ENCODE measurements around the gene ST3GAL4.
"Not testable (repeated sequence)": the region's sequence is repeated elsewhere in the genome, so short reads cannot be mapped to it uniquely, and the experiment has no call there.

ST3GAL4 gene

GRCh38 chr11:126355324-126355925 lies at the start of gene ST3GAL4:
Gene ST3GAL4, plus strand, starts transcription at chr11:126355686. Its CDS starts 50,470 bp downstream, at chr11:126406156.
- TF ChIP-seq CTCF (IDR thresholded peaks at IDR 0.05; ENCODE audit: control insufficient read depth, insufficient read depth, low read depth, low read length, missing control alignments), result no peak
- H3K4me3 ChIP-seq (ENCODE audit: control insufficient read depth, low read depth, low read length), result peak within 1 kb of the TSS; percentile 84
- DNase-seq (ENCODE audit: low read depth), result no peak

GRCh38 chr11:126305699-126306098 lies 49.8 kb upstream of the ST3GAL4 start:
- no peak for TF ChIP-seq CTCF (IDR thresholded peaks at IDR 0.05; ENCODE audit: control insufficient read depth, insufficient read depth, low read depth, low read length, missing control alignments)
- DNase-seq (ENCODE audit: low read depth), result no peak
- H3K4me3 ChIP-seq (ENCODE audit: control insufficient read depth, low read depth, low read length), result no peak overlapping the region

GRCh38 chr11:126307706-126308105 lies 47.8 kb upstream of the ST3GAL4 start:
- H3K4me3 ChIP-seq (ENCODE audit: control insufficient read depth, low read depth, low read length), result no peak overlapping the region
- DNase-seq (ENCODE audit: low read depth), result no peak
- TF ChIP-seq CTCF (IDR thresholded peaks at IDR 0.05; ENCODE audit: control insufficient read depth, insufficient read depth, low read depth, low read length, missing control alignments), result peak; percentile 67

GRCh38 chr11:126308271-126308671 lies 47.2 kb upstream of the ST3GAL4 start:
- no peak overlapping the region for H3K4me3 ChIP-seq (ENCODE audit: control insufficient read depth, low read depth, low read length)
- DNase-seq (ENCODE audit: low read depth), result no peak
- TF ChIP-seq CTCF (IDR thresholded peaks at IDR 0.05; ENCODE audit: control insufficient read depth, insufficient read depth, low read depth, low read length, missing control alignments), result no peak

GRCh38 chr11:126308771-126309170 lies 46.7 kb upstream of the ST3GAL4 start:
- not testable (repeated sequence) for H3K4me3 ChIP-seq (ENCODE audit: control insufficient read depth, low read depth, low read length); DNase-seq (ENCODE audit: low read depth)

- DNase-seq (ENCODE audit: low read depth), result no peak
- TF ChIP-seq CTCF (IDR thresholded peaks at IDR 0.05; ENCODE audit: control insufficient read depth, insufficient read depth, low read depth, low read length, missing control alignments), result peak; percentile 89
- no peak overlapping the region for H3K4me3 ChIP-seq (ENCODE audit: control insufficient read depth, low read depth, low read length)
Observed at GRCh38 chr11:126310200-126310991, 45.1 kb upstream of the ST3GAL4 start.

GRCh38 chr11:126310992-126311310 lies 44.5 kb upstream of the ST3GAL4 start:
- no peak for DNase-seq (ENCODE audit: low read depth)
- no peak overlapping the region for H3K4me3 ChIP-seq (ENCODE audit: control insufficient read depth, low read depth, low read length)
- no peak for TF ChIP-seq CTCF (IDR thresholded peaks at IDR 0.05; ENCODE audit: control insufficient read depth, insufficient read depth, low read depth, low read length, missing control alignments)
